A673 (cell line): ENCODE data around the gene TEX35. TPM values are rescaled to one million over a fixed set of nuclear protein-coding genes. Genes with fewer than 3 reads are reported as not detected.

Source experiments
- BruUV-seq: library from RNA; stranded (reverse); fragments of 400-500 nt; replicated peaks from 2 replicates; lab custom pipeline; 2021; lab: Mats Ljungman, UMichigan
- CTCF ChIA-PET: fragments of 300-600 bp; sonication (Branson Sonifier 250); formaldehyde crosslinking; loops from one replicate; lab custom pipeline; 2022; ENCODE audit warnings: antibody characterized with exemption; lab: Charles Lee
- POLR2A ChIA-PET: fragments of 300-600 bp; sonication (Branson Sonifier 250); formaldehyde crosslinking; loops from one replicate; lab custom pipeline; 2022; ENCODE audit warnings: antibody characterized with exemption; ENCODE audit not compliant: low non-redundant PET; lab: Charles Lee
- DNase-seq: peaks from one replicate; pipeline ENCODE4 v3.0.0-alpha.2; 2015; ENCODE audit warnings: low spot score
- H3K27ac ChIP-seq: fragments of 200-600 bp; sonication (generic); 2 replicates; pipeline ENCODE4 v1.5.1; 2016; ENCODE audit warnings: mixed run types, low read depth, mild to moderate bottlenecking, mixed read lengths, antibody characterized with exemption, low read length; ENCODE audit not compliant: poor library complexity, severe bottlenecking
- H3K27me3 ChIP-seq: fragments of 200-600 bp; sonication (generic); replicated peaks from 2 replicates; pipeline ENCODE4 v1.6.1; 2017; ENCODE audit warnings: mixed run types, low read depth, mild to moderate bottlenecking, mixed read lengths, antibody characterized with exemption, low read length; ENCODE audit not compliant: insufficient read depth, poor library complexity
- H3K36me3 ChIP-seq: fragments of 200-600 bp; sonication (generic); 2 replicates; pipeline ENCODE4 v1.6.1; 2016; ENCODE audit warnings: mixed run types, mild to moderate bottlenecking, mixed read lengths, antibody characterized with exemption, low read length; ENCODE audit not compliant: insufficient read depth, poor library complexity, severe bottlenecking
- H3K4me1 ChIP-seq: fragments of 200-600 bp; sonication (generic); 2 replicates; pipeline ENCODE4 v1.6.1; 2017; ENCODE audit warnings: mixed run types, mild to moderate bottlenecking, mixed read lengths, antibody characterized with exemption, low read length; ENCODE audit not compliant: insufficient read depth, poor library complexity, severe bottlenecking
- H3K4me3 ChIP-seq: fragments of 200-600 bp; sonication (generic); 2 replicates; pipeline ENCODE4 v1.5.1; 2016; ENCODE audit warnings: low read depth, mixed run types, mild to moderate bottlenecking, mixed read lengths, low read length; ENCODE audit not compliant: poor library complexity, severe bottlenecking
- H3K9me3 ChIP-seq: fragments of 200-600 bp; sonication (generic); 2 replicates; pipeline ENCODE4 v1.6.1; 2016; ENCODE audit warnings: mixed run types, low read depth, mild to moderate bottlenecking, mixed read lengths, antibody characterized with exemption, low read length; ENCODE audit not compliant: poor library complexity, severe bottlenecking
- EZH2 ChIP-seq: fragments of 200-600 bp; sonication (generic); IDR thresholded peaks from 2 replicates; pipeline ENCODE4 v1.6.1; 2017; ENCODE audit warnings: borderline replicate concordance, low read depth, mild to moderate bottlenecking, mixed read lengths, antibody characterized with exemption, low read length; ENCODE audit not compliant: poor library complexity, severe bottlenecking
- intact Hi-C: fragments of 100-400 bp; cut with micrococcal nuclease; formaldehyde crosslinking; loops from one replicate; pipeline ENCODE4 v1.10.0; 2022; ENCODE audit not compliant: unreplicated experiment
- total RNA-seq: library from RNA; stranded (reverse); gene quantifications from 2 replicates; pipeline ENCODE4 v1.2.3, GENCODE V29; 2021
- TF ChIP-seq, protein P1 (sequence below): fragments of 300-800, 200-600 bp; sonication (generic); conservative IDR thresholded peaks from 2 replicates; pipeline ENCODE4 v1.5.1; 2017; ENCODE audit warnings: low read depth, mild to moderate bottlenecking, antibody characterized with exemption, low read length, moderate library complexity, mixed read lengths

The TEX35 gene
- total RNA-seq, 1 experiment from 2014 or later = not detected

DNA sequence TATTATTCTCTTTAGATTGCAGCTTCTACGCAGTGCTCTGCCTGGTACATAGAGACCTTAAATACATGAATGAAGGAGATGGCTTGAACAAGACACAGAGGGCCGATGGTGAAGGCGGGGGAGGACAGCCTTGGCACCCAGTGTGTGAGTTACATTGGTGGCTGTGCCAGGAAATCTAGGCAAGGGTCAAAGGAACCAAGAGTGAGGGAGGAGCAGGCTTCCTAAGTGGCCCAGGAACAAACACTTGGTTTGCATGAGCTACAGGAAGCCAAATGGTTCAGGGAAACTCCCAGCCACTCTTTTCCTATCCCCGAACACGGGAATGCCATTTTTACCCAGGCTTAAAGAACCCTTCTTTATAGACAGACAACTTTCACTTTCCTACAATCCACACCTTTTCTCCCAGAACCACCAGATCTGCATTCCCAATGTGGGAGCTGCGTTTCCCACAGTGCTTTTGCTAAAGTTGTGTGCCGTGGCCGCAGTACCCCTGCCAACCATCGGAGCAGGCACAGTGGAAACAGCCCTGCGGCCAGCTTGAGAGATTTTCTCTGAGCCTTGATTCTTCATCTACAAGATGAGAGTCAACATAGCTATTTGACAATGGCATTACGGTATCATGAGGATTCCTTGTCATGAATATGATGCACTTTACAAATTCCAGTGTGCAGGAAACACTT is 12.7 kb upstream of the TEX35 start:
- H3K9me3 ChIP-seq = no peaks in the 10 kb centered on the region
- H3K36me3 ChIP-seq = no peaks in the 10 kb centered on the region
- H3K4me3 ChIP-seq = no peak overlapping the region
- no peak overlapping the region for H3K27ac ChIP-seq
- intact Hi-C loops = loop anchor here (5.0 kb wide), 1 partner anchor 198 kb away; no protein-coding TSS in a partner anchor
- no peaks in the 10 kb centered on the region for H3K27me3 ChIP-seq
- H3K4me1 ChIP-seq = no peaks in the 10 kb centered on the region
- no peak for TF ChIP-seq EZH2
- TF ChIP-seq, protein P1, sequence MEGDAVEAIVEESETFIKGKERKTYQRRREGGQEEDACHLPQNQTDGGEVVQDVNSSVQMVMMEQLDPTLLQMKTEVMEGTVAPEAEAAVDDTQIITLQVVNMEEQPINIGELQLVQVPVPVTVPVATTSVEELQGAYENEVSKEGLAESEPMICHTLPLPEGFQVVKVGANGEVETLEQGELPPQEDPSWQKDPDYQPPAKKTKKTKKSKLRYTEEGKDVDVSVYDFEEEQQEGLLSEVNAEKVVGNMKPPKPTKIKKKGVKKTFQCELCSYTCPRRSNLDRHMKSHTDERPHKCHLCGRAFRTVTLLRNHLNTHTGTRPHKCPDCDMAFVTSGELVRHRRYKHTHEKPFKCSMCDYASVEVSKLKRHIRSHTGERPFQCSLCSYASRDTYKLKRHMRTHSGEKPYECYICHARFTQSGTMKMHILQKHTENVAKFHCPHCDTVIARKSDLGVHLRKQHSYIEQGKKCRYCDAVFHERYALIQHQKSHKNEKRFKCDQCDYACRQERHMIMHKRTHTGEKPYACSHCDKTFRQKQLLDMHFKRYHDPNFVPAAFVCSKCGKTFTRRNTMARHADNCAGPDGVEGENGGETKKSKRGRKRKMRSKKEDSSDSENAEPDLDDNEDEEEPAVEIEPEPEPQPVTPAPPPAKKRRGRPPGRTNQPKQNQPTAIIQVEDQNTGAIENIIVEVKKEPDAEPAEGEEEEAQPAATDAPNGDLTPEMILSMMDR = peak; percentile 45
- ChIA-PET POLR2A (no interaction called here), CTCF (interaction anchor here (1.1 to 2.0 kb wide), 2 partner anchors 190 to 200 kb away, joined by 6 to 7 read pairs; no protein-coding TSS in a partner anchor)
- BruUV-seq = no TSS peak
- peak; percentile 34 for DNase-seq

DNA sequence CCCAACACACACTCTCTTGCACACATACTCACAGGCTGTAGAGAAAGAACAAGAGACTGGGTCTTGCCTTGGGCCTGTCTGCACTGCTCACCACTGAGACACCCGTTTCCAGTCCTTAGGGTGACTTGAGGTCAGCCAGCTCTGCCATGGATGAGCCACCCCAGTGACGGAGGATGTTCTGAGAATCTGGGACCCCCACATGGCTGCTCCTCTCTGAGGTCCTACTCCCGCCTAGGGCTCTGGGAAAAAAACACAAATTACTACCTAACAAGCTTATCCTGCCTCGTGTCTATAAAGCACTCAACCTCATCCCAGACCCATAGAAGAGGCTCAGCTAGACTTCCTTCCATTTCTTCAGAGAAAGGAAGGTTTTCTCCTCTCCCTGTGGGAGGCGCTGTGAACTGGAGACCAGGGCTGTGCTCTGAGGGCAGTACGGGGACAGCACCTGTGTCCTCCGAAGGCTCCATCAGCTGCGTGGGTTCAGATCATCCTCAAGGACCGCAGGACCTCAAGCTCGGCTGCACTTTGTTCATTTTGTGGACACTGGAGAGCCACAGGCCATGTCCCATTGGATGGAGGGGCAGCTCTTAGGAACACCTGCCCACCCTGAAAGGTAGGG is 11.9 kb upstream of the TEX35 start:
- TF ChIP-seq, protein P1 = 0 out of 2 replicates have a peak, but pooled peaks have one; percentile 18
- no peak for TF ChIP-seq EZH2
- CTCF ChIA-PET = interaction anchor here (1.0 to 2.0 kb wide), 4 partner anchors 130 to 201 kb away, joined by 4 to 8 read pairs (median 6); no protein-coding TSS in a partner anchor
- DNase-seq = no peak
- POLR2A ChIA-PET = no interaction called here
- no TSS peak for BruUV-seq
- no peaks in the 10 kb centered on the region for H3K27me3 ChIP-seq
- H3K4me3 ChIP-seq = no peak overlapping the region
- H3K36me3 ChIP-seq = no peaks in the 10 kb centered on the region
- no peaks in the 10 kb centered on the region for H3K9me3 ChIP-seq
- H3K27ac ChIP-seq = no peak overlapping the region
- H3K4me1 ChIP-seq = no peaks in the 10 kb centered on the region
- intact Hi-C loops = loop anchor here (5.0 kb wide), 1 partner anchor 199 kb away; no protein-coding TSS in a partner anchor

GRCh38 chr1:178501705-178502329 is 11.1 kb upstream of the TEX35 start:
- intact Hi-C loops = loop anchor here (5.0 kb wide), 1 partner anchor 200 kb away; no protein-coding TSS in a partner anchor
- POLR2A ChIA-PET = no interaction called here

More at GRCh38 chr1:178501705-178502329, 11.1 kb upstream of the TEX35 start:
- Histone ChIP-seq H3K27ac (no peak overlapping the region), H3K36me3 (no peaks in the 10 kb centered on the region), H3K9me3 (no peaks in the 10 kb centered on the region), H3K27me3 (no peaks in the 10 kb centered on the region), H3K4me3 (no peak overlapping the region), H3K4me1 (no peaks in the 10 kb centered on the region)
- no peak for TF ChIP-seq EZH2
- TF ChIP-seq, protein P1 = peak; percentile 91
- BruUV-seq = no TSS peak
- CTCF ChIA-PET = interaction anchor here (0.7 to 2.0 kb wide), 4 partner anchors 27 to 202 kb away, joined by 4 to 8 read pairs (median 6); no protein-coding TSS in a partner anchor
- peak; percentile 76 for DNase-seq
